HG02610 (cell line): Measurements from ENCODE around the gene KDM4C.
"Not testable (repeated sequence)": the region's sequence is repeated elsewhere in the genome, so short reads cannot be mapped to it uniquely, and the experiment has no call there.

ENCODE experiments used
- ATAC-seq: cut with Tn5 transposase; IDR thresholded peaks from one replicate; pipeline ENCODE4 v1.9.1; 2021; ENCODE audit warnings: mild to moderate bottlenecking, moderate library complexity; ENCODE audit not compliant: unreplicated experiment

The KDM4C gene

DNA sequence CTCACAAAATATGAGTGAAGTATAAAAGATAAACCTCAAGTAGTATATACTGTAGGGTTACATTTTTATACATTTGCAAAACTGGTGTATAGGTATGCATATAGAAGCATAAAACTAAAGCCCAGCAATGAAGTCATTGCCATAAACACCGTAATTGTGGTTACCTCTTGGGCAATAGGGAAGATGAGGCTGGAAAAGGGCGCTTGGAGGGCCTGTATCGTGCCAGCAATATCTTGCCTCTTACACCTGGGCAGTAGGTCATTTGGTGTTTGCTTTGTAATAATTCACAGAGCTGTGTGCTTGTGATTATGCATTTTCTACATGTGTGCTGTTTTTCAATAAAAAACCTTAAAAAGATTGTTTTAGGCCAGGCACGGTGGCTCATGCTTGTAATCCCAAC is 45.2 kb downstream of the KDM4C start:
- no peak for ATAC-seq

DNA sequence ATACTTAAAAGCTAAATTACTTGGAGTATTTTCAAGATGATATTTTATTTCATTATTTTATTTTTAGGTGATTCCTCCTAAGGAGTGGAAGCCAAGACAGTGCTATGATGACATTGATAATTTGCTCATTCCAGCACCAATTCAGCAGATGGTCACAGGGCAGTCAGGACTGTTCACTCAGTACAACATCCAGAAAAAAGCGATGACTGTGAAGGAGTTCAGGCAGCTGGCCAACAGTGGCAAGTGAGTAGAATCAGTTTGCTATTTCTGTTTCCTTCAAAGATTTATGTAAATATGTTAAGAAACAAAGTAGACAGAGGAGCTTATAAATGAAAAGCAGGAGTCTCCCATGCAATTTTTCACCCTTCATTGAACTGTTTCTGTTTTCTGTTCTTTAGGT is 47.8 kb downstream of the KDM4C start:
- ATAC-seq: no peak

DNA sequence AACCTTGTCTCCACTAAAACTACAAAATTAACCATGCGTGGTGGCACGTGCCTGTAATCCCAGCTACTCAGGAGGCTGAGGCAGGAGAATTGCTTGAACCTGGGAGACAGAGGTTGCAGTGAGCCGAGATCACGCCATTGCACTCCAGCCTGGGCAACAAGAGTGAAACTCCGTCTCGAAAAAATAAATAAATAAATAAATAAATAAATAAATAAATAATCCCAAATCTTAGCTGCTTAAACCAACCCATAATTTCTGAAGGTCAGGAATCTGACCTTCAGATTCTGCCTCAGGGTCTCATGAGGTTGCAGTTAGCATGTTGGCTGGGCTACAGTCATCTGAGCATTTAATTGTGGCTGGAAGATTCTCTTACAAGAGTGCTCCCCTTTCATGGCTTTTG is 48.5 kb downstream of the KDM4C start:
- ATAC-seq: not testable (repeated sequence)

DNA sequence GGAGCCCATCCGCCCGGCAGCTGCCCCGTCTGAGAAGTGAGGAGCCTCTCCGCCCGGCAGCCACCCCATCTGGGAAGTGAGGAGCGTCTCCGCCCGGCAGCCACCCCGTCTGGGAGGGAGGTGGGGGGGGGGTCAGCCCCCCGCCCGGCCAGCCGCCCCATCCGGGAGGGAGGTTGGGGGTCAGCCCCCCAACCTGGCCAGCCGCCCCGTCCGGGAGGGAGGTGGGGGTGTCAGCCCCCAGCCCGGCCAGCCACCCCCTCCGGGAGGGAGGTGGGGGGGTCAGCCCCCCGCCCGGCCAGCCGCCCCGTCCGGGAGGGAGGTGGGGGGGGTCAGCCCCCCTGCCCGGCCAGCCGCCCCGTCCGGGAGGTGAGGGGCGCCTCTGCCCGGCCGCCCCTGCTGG is 49.9 kb downstream of the KDM4C start:
- not testable (repeated sequence) for ATAC-seq

DNA sequence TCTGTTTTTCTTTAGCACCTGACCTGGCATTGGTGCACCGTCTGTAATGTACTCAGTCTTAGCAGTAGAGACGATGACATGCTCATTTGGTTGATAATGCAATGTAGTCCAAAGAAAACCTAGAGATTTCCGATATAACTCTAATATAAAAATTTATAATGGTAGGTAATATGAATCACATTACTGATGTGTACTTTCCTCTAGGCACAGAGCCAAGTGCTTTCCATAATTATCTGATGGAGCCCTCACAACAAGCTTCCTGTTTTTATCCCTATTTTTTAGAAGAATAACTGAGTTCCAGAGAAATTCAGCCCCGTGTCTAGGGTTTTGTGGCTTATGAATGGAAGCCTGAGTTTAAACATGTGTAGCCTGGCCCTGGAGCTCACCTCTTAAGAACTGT is 53.7 kb downstream of the KDM4C start:
- ATAC-seq: no peak

DNA sequence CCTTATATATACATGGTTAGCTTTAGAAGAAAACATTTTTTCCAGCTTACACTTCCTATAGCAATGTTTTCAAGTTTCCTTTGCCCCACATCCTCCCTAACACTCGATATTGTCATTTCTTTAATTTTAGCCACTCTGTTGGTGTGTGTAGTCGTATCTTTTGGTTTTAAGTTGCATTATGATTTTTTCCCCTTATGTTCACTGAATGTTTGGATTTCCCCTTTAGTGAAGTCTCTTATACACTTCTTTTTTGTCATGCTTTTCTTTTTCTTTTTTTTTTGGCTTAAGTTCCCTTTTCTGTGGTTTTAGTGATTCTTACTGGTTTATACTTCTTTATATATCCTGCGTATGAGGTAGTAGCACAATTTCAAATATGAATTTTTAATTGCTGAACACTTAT is 58.8 kb downstream of the KDM4C start:
- peak; percentile 53 for ATAC-seq

DNA sequence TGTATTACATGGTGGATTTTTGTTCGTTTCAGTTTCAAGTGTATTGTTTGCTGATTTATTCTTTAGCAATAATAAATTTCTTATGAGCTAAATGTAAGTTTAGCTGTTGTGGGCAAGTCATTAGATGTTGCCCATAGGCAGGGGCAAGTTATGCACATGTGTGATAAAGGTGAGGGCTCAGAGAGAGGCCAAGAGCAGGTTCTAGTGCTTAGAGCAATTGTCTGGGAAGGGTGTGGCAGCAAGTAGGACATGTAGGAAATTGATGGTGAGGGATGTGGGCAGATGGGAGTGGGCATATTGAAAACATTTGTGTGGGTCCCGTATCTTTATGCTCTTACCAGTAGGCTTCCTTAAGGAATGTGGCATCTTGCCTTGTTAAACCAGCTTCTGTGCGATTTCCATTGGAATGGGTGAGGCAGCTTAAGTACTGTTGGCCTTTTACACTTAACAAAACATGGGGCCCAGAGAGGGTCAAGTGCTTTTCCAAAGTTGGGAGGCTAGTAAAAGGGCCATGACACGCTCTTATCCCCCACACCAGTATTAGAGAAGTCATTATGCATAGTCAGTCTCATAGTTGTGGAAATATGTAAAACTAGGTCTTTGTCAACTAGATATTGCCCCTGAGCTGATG is 60.6 kb downstream of the KDM4C start:
- ATAC-seq: no peak

DNA sequence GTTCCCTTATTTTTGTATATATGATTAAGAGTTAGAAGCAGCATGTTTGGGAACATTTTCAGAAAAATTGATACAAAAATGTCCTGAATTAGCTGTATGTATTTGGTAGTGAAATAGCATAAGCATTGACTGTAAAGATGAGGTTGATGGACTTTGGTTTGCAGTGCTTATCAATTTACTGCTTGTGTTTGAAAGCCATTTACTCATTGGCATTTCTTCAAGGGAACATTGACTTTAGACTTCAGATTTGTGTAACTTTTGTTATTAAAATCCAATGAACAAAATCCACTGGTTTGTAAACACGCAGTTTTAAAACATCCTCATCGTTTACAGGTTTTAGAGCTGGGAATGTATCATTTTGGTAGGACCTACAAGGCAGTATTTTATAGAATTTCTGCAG is 61.3 kb downstream of the KDM4C start:
- no peak for ATAC-seq

DNA sequence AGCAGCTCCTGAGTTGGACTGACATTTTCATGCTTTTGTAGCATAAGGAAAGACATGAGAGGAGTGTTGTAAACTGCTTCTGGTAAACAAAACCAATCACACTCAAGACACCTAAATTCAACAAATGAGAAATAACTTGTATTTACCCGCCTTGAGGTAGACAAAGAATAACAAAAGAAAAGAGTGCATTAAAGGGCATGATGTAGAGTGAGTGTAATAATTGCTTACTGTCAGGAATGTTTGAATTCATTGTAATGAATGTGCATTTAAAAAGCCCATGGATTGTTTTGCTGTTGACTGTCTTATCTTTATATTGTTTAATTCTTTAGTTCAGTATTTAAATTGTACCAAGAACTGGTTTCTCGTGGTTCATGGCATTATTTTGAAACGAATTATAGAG is 61.8 kb downstream of the KDM4C start:
- ATAC-seq: no peak

DNA sequence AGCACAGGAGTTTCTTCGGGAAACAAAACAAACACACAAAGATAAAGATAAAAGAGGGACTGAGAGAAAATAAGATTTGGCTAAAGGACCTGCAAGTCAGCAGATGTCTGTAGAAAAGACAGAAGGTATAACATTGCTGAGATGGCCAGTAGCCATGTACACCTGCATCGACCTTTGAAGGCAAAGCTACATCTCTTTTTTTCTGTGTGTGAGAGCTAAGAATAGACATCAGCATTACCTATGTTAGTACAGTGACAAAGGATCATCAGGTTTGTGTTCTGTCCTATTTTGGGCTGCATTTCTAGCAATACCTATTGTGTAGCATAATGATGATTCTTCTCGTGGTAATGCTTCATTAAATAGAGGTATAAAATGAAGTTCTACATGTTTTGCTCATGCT is 64.9 kb downstream of the KDM4C start:
- no peak for ATAC-seq

DNA sequence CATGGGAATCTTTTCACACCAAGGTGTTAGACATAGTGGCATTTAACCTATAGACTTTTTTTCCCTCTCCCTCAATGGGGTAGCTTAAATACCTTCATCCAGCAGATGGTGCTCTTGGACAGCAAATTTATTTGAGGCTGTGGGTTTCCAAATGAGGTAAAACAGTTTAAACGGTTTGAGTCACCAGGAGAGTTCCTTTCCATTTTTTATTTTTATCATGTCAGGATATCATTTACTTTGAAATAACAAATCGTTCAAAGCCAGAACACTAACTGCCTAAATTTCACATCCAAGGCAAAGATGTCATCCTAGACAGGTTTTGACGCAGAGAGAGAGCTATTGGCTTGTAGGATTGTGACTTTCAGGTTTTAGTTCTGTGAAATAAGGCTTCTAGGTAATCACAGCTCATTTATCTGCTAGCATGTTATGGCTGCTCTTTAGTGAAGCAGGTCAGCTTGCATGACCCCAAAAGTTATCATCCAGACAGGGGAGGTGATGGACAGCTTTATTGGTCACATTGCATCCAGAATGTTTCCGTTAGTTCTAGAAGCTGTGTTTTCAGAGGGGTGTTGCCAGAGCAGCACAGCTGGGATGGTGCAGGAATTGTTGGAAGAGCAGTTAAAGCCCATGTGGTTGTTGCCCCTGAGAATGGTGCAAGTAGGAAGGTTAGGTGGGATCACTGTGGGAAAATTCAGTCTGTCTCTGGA is 69.8 kb downstream of the KDM4C start:
- ATAC-seq: no peak

DNA sequence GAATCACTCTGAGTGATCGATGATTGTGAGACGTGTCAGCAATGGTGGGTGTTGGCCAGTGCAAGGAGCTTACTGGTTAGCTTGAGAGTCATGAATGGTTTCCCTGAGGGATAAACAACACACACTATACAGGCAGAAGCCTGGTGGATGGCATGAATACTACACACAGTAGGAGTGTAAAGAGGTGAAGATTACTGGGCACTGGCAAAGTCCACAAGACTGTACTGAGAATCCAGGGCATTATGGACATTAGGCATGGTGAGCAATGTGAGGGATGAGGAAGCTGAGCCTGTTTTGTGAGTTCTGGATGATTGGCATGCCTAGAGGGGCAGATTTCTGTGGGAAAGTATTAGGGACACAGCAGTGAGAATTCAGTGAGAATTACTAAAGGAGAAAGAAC is 71.3 kb downstream of the KDM4C start:
- ATAC-seq: no peak

DNA sequence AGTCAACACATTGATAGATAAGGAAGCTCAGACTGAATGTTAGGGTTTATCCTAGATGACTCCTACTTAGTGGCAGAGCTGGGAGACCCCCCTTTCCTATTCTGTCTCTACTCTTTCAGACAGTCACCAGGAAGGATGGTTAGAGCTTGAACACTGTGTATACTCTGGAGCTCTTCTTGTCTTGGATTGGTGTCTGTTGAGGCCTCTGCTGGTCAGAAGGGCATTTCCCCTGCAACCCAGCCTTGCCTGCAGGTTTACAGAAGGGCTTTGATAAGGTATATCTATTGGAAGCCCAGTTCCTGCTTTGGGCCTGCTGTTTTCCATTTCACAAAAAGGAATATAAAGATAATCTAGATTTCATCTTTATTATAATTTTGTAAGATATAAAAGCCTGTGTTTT is 71.8 kb downstream of the KDM4C start:
- ATAC-seq: no peak

DNA sequence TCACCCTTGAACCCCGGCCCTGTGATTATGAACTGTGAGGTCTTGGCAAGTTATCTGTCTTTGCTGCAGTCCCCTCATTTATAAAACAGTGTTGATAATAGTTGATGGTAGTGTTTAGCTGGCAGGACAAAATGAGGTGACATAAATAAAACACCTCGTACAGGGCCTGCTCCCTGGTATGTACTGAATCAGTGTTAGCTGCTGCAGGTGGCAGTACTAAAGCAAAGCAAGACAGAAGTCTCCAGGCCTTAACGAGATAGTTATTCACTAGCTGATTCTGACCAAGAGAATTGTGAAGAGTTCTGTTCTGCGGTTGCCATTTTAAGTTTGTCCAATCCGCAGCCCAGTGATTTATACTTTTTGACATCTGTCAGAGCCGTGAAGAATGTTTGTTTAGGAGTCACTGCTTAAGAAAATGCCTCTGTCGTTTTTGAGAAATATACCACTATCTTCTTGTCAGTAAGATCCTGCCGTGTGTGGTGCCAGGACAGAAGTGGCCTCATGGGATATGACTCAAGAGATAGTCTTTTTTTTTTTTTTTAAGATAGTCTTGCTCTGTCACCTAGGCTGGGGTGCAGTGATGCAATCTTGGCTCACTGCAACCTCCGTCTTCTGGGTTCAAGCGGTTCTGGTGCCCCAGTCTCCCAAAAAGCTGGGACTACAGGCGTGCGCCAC is 75.9 kb downstream of the KDM4C start:
- no peak for ATAC-seq

DNA sequence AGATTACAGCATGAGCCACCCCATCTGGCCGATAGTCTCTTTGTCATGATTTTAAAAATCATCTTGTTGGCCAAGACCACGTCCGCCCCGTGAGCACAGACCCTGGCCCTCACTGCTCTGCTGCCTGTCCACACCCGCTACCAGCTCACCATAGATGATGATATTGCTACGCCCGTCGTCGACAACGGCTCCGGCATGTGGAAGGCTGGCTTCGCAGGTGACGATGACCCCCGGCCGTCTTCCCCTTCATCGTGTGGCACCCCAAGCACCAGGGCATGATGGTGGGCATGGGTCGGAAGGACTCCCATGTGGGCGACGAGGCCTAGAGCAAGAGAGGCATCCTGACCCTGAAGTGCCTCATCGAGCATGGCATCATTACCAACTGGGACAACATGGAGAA is 76.5 kb downstream of the KDM4C start:
- ATAC-seq: no peak

DNA sequence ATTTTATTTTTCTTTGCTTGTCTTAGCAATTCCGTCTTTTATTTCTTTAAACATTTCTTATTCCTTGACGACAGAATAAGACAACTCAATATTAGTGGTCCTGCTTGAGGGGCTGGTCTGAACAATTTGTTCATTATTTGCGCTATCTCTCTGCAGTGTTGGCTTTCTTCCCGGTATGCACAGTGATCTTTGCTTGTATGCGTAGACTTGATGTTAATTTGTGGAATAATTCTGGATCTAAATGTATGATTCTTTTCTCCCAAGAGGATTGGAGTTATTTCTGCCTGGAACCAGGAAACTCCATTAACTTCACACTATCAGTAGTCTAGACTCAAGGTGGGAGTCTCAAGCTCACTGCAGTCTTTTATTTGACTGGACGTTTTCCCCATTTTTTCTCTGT is 80.4 kb downstream of the KDM4C start:
- no peak for ATAC-seq

DNA sequence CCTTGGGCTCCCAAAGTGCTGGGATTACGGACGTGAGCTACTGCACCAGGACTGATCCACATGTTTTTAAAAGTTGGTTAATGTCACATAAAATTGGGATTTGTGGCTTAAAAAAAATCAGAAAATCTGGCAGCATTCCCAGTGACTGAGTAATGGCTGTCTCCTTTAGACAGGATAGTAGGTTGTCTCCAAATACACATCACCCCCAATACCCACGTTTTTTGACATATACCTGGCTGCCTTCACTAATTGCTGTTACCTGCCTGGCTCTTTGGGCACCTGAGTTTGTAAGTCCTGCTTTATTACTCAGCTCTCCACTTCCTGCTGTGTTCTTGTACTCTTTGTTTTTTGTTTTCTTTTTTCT is 84.8 kb downstream of the KDM4C start:
- ATAC-seq: no peak

DNA sequence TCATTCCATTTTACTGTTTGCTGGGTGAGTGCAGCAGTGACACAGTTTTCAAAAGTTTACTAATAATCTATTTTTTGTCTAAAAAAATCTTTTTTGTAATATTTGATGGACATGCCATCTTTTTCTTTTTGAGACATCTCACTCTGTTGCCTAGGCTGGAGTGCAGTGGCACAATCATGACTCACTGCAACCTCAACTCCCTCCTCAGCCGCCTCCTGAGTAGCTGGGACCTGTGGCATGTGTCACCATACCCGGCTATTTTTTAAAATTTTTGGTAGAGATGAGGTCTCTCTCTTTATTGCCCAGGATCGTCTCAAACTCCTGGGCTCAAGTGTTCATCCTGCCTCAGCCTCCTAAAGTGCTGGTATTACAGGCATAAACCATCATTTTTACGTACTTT is 86.0 kb downstream of the KDM4C start:
- ATAC-seq: no peak

DNA sequence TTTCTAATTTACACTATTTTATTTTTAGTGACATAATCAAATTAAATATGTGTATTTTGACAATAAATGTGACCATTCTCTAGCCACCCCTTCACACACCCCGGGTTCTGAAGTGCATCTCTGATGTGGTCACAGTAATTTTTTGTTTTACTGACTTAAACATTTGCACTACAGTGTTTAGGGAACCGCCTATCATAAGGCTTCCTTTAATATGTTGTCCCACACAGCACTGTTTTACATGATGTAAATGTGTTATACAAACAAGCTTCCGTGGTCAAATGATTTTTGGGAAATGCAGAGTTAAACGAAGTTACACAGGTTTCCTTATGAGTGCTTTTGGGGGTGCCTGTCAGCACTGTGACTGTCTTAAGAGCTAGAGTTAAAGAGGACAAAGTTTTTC is 86.5 kb downstream of the KDM4C start:
- no peak for ATAC-seq

DNA sequence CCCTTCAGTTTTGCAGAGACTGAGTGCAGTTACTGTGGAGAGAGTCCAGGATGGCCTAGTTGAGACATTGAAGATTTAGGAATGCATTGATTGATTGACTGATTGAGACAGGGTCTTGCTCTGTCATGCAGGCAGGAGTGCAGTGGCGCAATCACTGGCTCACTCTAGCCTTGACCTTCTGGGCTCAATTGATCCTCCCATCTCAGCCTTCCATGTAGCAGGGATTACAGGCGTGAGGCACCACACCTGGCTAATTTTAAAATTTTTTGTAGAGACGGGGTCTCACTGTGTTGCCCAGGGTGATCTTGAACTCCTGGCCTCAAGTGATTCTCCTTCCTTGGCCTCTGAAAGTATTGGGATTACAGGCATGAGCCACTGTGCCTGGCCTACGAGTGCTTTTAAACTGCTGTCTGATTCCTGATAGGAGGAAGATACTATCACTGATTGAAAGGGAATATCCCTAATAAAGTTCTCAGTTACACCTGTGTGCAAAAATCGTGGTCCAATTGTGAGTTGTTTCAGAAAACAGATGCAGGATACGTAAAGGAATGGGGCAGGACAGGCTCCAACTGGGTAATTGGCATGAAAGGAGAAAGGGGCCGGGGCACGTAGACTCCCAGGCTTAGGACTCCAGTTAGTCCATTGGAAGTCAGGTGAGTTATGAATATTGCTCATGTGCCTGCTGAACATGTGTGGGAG is 87.5 kb downstream of the KDM4C start:
- ATAC-seq: no peak

DNA sequence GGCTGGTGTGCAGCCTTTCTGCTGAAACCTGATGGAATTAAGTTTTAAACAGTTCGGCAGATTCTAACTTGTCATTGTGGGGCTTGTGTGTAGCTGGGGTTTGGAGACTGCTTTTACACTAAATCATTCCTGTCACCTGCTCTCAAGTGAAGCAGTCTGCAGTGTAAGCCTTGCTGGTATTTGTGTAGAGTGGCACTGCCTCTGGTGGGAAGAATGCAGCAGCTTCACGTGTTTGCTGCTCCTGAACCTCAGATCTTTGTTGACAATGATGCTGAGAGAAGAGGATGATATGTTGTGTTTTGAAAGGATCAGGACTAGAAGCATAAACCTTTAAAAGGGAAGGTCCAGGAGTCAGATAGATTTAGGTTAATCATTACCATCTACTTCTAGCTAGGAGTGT is 88.1 kb downstream of the KDM4C start:
- no peak for ATAC-seq
